ENCODE data around the gene RTN4RL2. TPM values are rescaled to one million over a fixed set of nuclear protein-coding genes. Genes with fewer than 3 reads are reported as not detected.

The RTN4RL2 gene
- total and polyA plus RNA-seq, 2 donors (not counting 3 experiments of a cell fraction or from before 2014, with no cell fraction given) = 0.35 to 1.3 TPM

DNA sequence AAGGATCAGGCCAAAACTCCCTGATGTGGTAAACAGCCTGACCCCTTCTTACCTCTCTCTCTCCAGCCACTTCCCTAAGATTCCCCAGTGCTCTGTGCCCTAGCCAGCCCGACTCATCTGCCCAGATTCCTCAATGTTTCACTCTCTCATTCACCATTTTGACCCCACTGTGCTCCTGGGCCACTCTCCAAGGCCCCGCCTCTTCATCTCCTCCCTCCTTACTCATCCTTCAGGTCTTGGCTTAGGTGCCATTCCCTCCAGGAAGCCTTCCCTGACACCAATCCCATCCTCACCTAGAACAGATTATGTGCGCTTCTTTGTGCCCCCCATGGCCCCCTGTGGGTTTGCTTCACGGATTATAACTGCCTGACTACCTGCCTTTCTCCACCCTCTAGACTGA lies 46.6 kb upstream of the RTN4RL2 start:
- no peaks in the 10 kb centered on the region for H3K9me3 ChIP-seq (replicated peaks; ENCODE audit: control insufficient read depth, insufficient read depth, low read length)
- BruUV-seq (replicated peaks) = no TSS peak
- intact Hi-C loops (cut with micrococcal nuclease) = no loop called here

More for the DNA sequence above, 46.6 kb upstream of the RTN4RL2 start:
- H3K27ac ChIP-seq (ENCODE audit: insufficient read depth, low read depth, low read length) = no peak overlapping the region
- no peak overlapping the region for H3K4me3 ChIP-seq (replicated peaks in 1 of 3; ENCODE audit: insufficient read depth in 1 of 3, low read depth in 1 of 3, low read length in 3 of 3)
- POLR2A ChIA-PET = interaction anchor here (0.7 kb wide), 1 partner anchor 981 kb away, joined by 5 read pairs; no protein-coding TSS in a partner anchor
- FAIRE-seq (no peak), DNase-seq (ENCODE audit: low read depth, low spot score) (no peak)
- TF ChIP-seq, protein P1, sequence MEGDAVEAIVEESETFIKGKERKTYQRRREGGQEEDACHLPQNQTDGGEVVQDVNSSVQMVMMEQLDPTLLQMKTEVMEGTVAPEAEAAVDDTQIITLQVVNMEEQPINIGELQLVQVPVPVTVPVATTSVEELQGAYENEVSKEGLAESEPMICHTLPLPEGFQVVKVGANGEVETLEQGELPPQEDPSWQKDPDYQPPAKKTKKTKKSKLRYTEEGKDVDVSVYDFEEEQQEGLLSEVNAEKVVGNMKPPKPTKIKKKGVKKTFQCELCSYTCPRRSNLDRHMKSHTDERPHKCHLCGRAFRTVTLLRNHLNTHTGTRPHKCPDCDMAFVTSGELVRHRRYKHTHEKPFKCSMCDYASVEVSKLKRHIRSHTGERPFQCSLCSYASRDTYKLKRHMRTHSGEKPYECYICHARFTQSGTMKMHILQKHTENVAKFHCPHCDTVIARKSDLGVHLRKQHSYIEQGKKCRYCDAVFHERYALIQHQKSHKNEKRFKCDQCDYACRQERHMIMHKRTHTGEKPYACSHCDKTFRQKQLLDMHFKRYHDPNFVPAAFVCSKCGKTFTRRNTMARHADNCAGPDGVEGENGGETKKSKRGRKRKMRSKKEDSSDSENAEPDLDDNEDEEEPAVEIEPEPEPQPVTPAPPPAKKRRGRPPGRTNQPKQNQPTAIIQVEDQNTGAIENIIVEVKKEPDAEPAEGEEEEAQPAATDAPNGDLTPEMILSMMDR (IDR thresholded peaks at IDR 0.05; ENCODE audit: extremely low read depth in 1 of 2, insufficient read depth in 1 of 2, low read depth in 1 of 2, low read length in 2 of 2) = no peak
- TF ChIP-seq EZH2 (IDR thresholded peaks at IDR 0.05; ENCODE audit: borderline replicate concordance, low read depth, low read length, severe bottlenecking) (no peak), JUN (IDR thresholded peaks at IDR 0.05; ENCODE audit: borderline replicate concordance, insufficient read depth, insufficient read length, low read depth) (no peak), FOS (IDR thresholded peaks at IDR 0.05; ENCODE audit: borderline replicate concordance, insufficient read depth, low read length) (no peak), POLR2A (IDR thresholded peaks at IDR 0.05; ENCODE audit: low read depth, low read length) (no peak), POLR2AphosphoS5 (IDR thresholded peaks at IDR 0.05; ENCODE audit: insufficient read depth, low read depth, low read length) (no peak), MYC (IDR thresholded peaks at IDR 0.05; ENCODE audit: low read depth, low read length) (no peak), GATA2 (IDR thresholded peaks at IDR 0.05; ENCODE audit: insufficient read depth, insufficient read length, low read depth, low read length) (no peak)
- TF ChIP-seq, protein P2, sequence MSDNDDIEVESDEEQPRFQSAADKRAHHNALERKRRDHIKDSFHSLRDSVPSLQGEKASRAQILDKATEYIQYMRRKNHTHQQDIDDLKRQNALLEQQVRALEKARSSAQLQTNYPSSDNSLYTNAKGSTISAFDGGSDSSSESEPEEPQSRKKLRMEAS (IDR thresholded peaks at IDR 0.05; ENCODE audit: insufficient read depth, insufficient read length) = no peak
- H4K20me1 ChIP-seq (replicated peaks; ENCODE audit: control insufficient read depth, extremely low read depth, insufficient read depth, low read length) = no peaks in the 10 kb centered on the region
- no peaks in the 10 kb centered on the region for H3K79me2 ChIP-seq (ENCODE audit: control insufficient read depth, insufficient read depth, low read length)
- H3K9ac ChIP-seq (replicated peaks; ENCODE audit: extremely low read depth, insufficient read depth, low read length) = no peak overlapping the region
- H3K4me1 ChIP-seq (ENCODE audit: control insufficient read depth, extremely low read depth, insufficient read depth, low read length) = peaks cover 32% of the 10 kb centered on the region
- dilution Hi-C loops (cut with MboI; ENCODE audit: extremely low pct_ligation_motif_present, low sequenced_read_pairs) = no loop called here
- H3K4me2 ChIP-seq (ENCODE audit: insufficient read depth, low read length) = no peak overlapping the region
- H2AFZ ChIP-seq (ENCODE audit: low read depth, low read length) = no peak overlapping the region
- CTCF ChIA-PET = interaction anchor here (1.2 kb wide), 1 partner anchor 11 kb away, joined by 8 read pairs; no protein-coding TSS in a partner anchor
- H3K27me3 ChIP-seq (ENCODE audit: control insufficient read depth in 2 of 2, insufficient read depth in 2 of 2, low read length in 2 of 2) = no peaks in the 10 kb centered on the region
- H3K9me1 ChIP-seq (replicated peaks; ENCODE audit: control insufficient read depth, extremely low read depth, insufficient read depth, low read length) = no peaks in the 10 kb centered on the region
- H3K36me3 ChIP-seq (ENCODE audit: control insufficient read depth in 2 of 2, extremely low read depth in 1 of 2, insufficient read depth in 2 of 2, low read length in 2 of 2) = peaks cover 15 to 24% of the 10 kb centered on the region in 2 experiments

Data from endothelial cell of umbilical vein (primary cell).